K562 (cell line): Measurements from ENCODE around the gene CRABP1. TPM values are rescaled to one million over a fixed set of nuclear protein-coding genes. Genes with fewer than 3 reads are reported as not detected.

Source experiments
- ATAC-seq: fragments of 200-7000 bp; cut with Tn5 transposase; 3 replicates; pipeline ENCODE4 v1.9.1; 2020; ENCODE audit warnings: moderate library complexity
- BruUV-seq: library from RNA; stranded (reverse); fragments of 400-500 nt; replicated peaks from 2 replicates; lab custom pipeline; 2021; lab: Mats Ljungman, UMichigan
- CTCF ChIA-PET: fragments of 300-600 bp; formaldehyde crosslinking; extraction: SDS; loops from one replicate; lab custom pipeline; 2021; ENCODE audit warnings: low intra/inter-chr PET ratio; lab: Yijun Ruan, JAX
- POLR2A ChIA-PET: fragments of 300-600, 350-650 bp; sonication (Branson Sonifier 250); formaldehyde crosslinking; extraction: SDS; loops from one replicate; lab custom pipeline; 2021; ENCODE audit warnings: antibody characterized with exemption, inconsistent platforms; lab: Yijun Ruan, JAX
- DNase-seq, 4 experiments: peaks; one replicate each; pipeline versions ENCODE4 v3.0.0 to v3.0.0-alpha.2; 2011 to 2018; ENCODE audit warnings: low spot score in 3 of 4, mixed read lengths in 3 of 4; ENCODE audit errors: extremely low read depth in 1 of 4
- FAIRE-seq: peaks from 2 replicates; lab custom pipeline; 2011; peaks lifted over from hg19 to GRCh38; lab: Jason Lieb, UNC
- H2AFZ ChIP-seq: 2 replicates; pipeline ENCODE4 v1.6.0; 2011; ENCODE audit warnings: low read depth, low read length, control low read depth, inconsistent platforms
- H3K27ac ChIP-seq: fragments of 200-600 bp; 3 replicates; pipeline ENCODE4 v1.8.0; 2011; ENCODE audit warnings: low read depth, mild to moderate bottlenecking, control low read depth, inconsistent platforms, low read length, moderate library complexity, mixed read lengths; ENCODE audit errors: extremely low read depth
- H3K27me3 ChIP-seq, 2 experiments: fragments of 300-600 bp in 1 of 2; 2 replicates in 1 of 2; 3 replicates in 1 of 2; pipeline versions ENCODE4 v1.6.0 to v1.8.0; 2011; ENCODE audit warnings: inconsistent platforms in 2 of 2, low read length in 2 of 2, mild to moderate bottlenecking in 1 of 2, mixed read lengths in 1 of 2, moderate library complexity in 1 of 2; ENCODE audit not compliant: control insufficient read depth in 2 of 2, insufficient read depth in 2 of 2
- H3K36me3 ChIP-seq: fragments of 300-600 bp; 3 replicates; pipeline ENCODE4 v1.8.0; 2011; ENCODE audit warnings: mild to moderate bottlenecking, low read length, inconsistent platforms; ENCODE audit not compliant: control insufficient read depth, insufficient read depth
- H3K4me1 ChIP-seq, 2 experiments: fragments of 200-600 bp in 1 of 2; replicated peaks in 1 of 2; 2 replicates in 1 of 2; 3 replicates in 1 of 2; pipeline versions ENCODE4 v1.5.1 to v1.8.0; 2011; ENCODE audit warnings: inconsistent platforms in 2 of 2, low read length in 2 of 2, mild to moderate bottlenecking in 1 of 2, mixed read lengths in 1 of 2, moderate library complexity in 1 of 2; ENCODE audit not compliant: control insufficient read depth in 2 of 2, insufficient read depth in 2 of 2
- H3K4me2 ChIP-seq: 2 replicates; pipeline ENCODE4 v1.6.1; 2011; ENCODE audit warnings: low read length, control low read depth, inconsistent platforms, mixed read lengths; ENCODE audit not compliant: insufficient read depth
- H3K4me3 ChIP-seq: fragments of 200-600 bp; sonication (generic), shearing (Covaris generic); 2 replicates; pipeline ENCODE4 v1.5.1; 2016; ENCODE audit warnings: control low read depth, inconsistent platforms
- H3K79me2 ChIP-seq: fragments of 200-600 bp; 3 replicates; pipeline ENCODE4 v1.8.0; 2011; ENCODE audit warnings: low read length, inconsistent platforms; ENCODE audit not compliant: control insufficient read depth, insufficient read depth
- H3K9ac ChIP-seq, 2 experiments: 2 replicates each; pipeline versions ENCODE4 v1.6.0 to v1.6.1; 2011; ENCODE audit warnings: low read depth in 2 of 2, low read length in 2 of 2, control low read depth in 1 of 2, inconsistent platforms in 1 of 2, mild to moderate bottlenecking in 1 of 2, mixed read lengths in 1 of 2; ENCODE audit not compliant: insufficient read depth in 1 of 2
- H3K9me1 ChIP-seq: one replicate; pipeline ENCODE4 v1.6.0; 2011; ENCODE audit warnings: inconsistent platforms, mild to moderate bottlenecking, low read length, moderate library complexity; ENCODE audit not compliant: control insufficient read depth, insufficient read depth
- H3K9me3 ChIP-seq: replicated peaks from 2 replicates; pipeline ENCODE4 v1.5.1; 2011; ENCODE audit warnings: low read depth, low read length, inconsistent platforms; ENCODE audit not compliant: control insufficient read depth, insufficient read depth
- H4K20me1 ChIP-seq: replicated peaks from 2 replicates; pipeline ENCODE4 v1.6.1; 2011; ENCODE audit warnings: low read length, inconsistent platforms, mixed read lengths; ENCODE audit not compliant: control insufficient read depth, insufficient read depth
- FOSL1 ChIP-seq: fragments of 200-800 bp; sonication (Bioruptor generic); conservative IDR thresholded peaks from 2 replicates; pipeline ENCODE4 v1.6.1; 2016; ENCODE audit warnings: missing genetic modification characterization, missing compliant biosample characterization
- GABPA ChIP-seq: fragments of 200-800 bp; sonication (Bioruptor generic); conservative IDR thresholded peaks from 2 replicates; pipeline ENCODE4 v1.6.1; 2016; ENCODE audit warnings: low read depth, missing genetic modification characterization, missing compliant biosample characterization
- HINFP ChIP-seq: fragments of 450-650 bp; conservative IDR thresholded peaks from 2 replicates; pipeline ENCODE4 v1.6.1; 2016; ENCODE audit warnings: missing genetic modification characterization, low read depth, mild to moderate bottlenecking, control low read depth, missing compliant biosample characterization
- HNRNPH1 ChIP-seq: fragments of 200-400 bp; formaldehyde crosslinking; optimal IDR thresholded peaks from 2 replicates; pipeline ENCODE3; 2017; ENCODE audit warnings: low read depth, mild to moderate bottlenecking, low read length, moderate library complexity
- HNRNPK ChIP-seq: fragments of 200-400 bp; formaldehyde crosslinking; IDR thresholded peaks from one replicate; pipeline ENCODE4 v1.6.1; 2018; ENCODE audit warnings: mild to moderate bottlenecking, low read depth, low read length; ENCODE audit not compliant: poor library complexity, severe bottlenecking
- SP1 ChIP-seq: sonication (generic); formaldehyde crosslinking; IDR thresholded peaks from 2 replicates; pipeline ENCODE4 v1.8.1; 2022; ENCODE audit warnings: mild to moderate bottlenecking, missing genetic modification reagents
- TCF7L2 ChIP-seq: fragments of 150-350 bp; IDR thresholded peaks from 2 replicates; pipeline ENCODE4 v1.6.1; 2016; ENCODE audit warnings: low read depth, mild to moderate bottlenecking, low read length, moderate library complexity
- USF1 ChIP-seq: sonication (generic); formaldehyde crosslinking; IDR thresholded peaks from 2 replicates; pipeline ENCODE4 v1.9.0; 2022; ENCODE audit warnings: mild to moderate bottlenecking, missing genetic modification reagents
- ZNF764 ChIP-seq: fragments of 250-450 bp; sonication (Bioruptor Pico); IDR thresholded peaks from 2 replicates; pipeline ENCODE4 v1.4.0; 2020; ENCODE audit warnings: low read depth, mild to moderate bottlenecking, moderate library complexity
- ZNF778 ChIP-seq: fragments of 450-650 bp; formaldehyde crosslinking; IDR thresholded peaks from 2 replicates; pipeline ENCODE4 v1.4.0; 2020; ENCODE audit warnings: mild to moderate bottlenecking, moderate library complexity
- WGBS: fragments of 100-300 bp; shearing (Covaris generic); methylation state at CpG from one replicate; pipeline ENCODE4 v1.1.6; 2016; ENCODE audit warnings: low coverage, mixed read lengths; ENCODE audit not compliant: insufficient coverage; ENCODE audit errors: missing lambda C conversion rate; 5-methylcytosine and 5-hydroxymethylcytosine counted together
- in situ Hi-C: fragments of 300-500 bp; cut with MboI; formaldehyde crosslinking; loops from 4 replicates; pipeline ENCODE4 v1.15.0; 2018; ENCODE audit warnings: inconsistent platforms, mixed read lengths
- intact Hi-C: fragments of 100-400 bp; cut with micrococcal nuclease; formaldehyde crosslinking; loops from 2 replicates; pipeline ENCODE4 v1.14.2; 2022
- polyA plus RNA-seq, 8 experiments: library from polyadenylated mRNA; depleted of rRNA in 4 of 8; stranded (reverse) in 5 of 8; unstranded in 3 of 8; fragments of >200 nt; fragmentation: Nextera tagmentation in 2 of 8; fragmentation: Illumina TruSeq in 1 of 8; extraction: Ambion mirVana in 2 of 8; extraction: Trizol in 1 of 8; gene quantifications; 2 replicates each; pipeline versions ENCODE4 v1.2.1 to v1.2.3, GENCODE V29; 2011 to 2014; ENCODE audit warnings: inconsistent platforms in 1 of 8, missing spikeins in 1 of 8
- total RNA-seq, 7 experiments: library from RNA; depleted of rRNA in 6 of 7; stranded (reverse); fragments of >200 nt in 6 of 7; fragmentation: Illumina TruSeq in 2 of 7; extraction: Trizol in 2 of 7; gene quantifications; 2 replicates each; pipeline versions ENCODE4 v1.2.1 to v1.2.3, GENCODE V29; 2011 to 2021; ENCODE audit warnings: low replicate concordance in 1 of 7
- TF ChIP-seq, protein P1 (sequence below): fragments of 450-650 bp; IDR thresholded peaks from one replicate; pipeline ENCODE4 v1.6.1; 2018; ENCODE audit warnings: mild to moderate bottlenecking, moderate library complexity; ENCODE audit not compliant: partially characterized antibody
- TF ChIP-seq, protein P2 (sequence below), 2 experiments: fragments of 450-650 bp in 1 of 2; sonication (generic) in 1 of 2; formaldehyde crosslinking in 1 of 2; IDR thresholded peaks in 1 of 2; conservative IDR thresholded peaks in 1 of 2; 2 replicates each; pipeline versions ENCODE4 v1.6.1 to v1.8.1; 2016 to 2023; ENCODE audit warnings: mild to moderate bottlenecking in 2 of 2, moderate library complexity in 2 of 2, inconsistent platforms in 1 of 2, missing genetic modification reagents in 1 of 2

CRABP1 gene
- total and polyA plus RNA-seq, 9 of the 15 experiments (the other 6 are each of a cell fraction or from before 2014, with no cell fraction given), result 0.60 TPM; not detected in 8

DNA sequence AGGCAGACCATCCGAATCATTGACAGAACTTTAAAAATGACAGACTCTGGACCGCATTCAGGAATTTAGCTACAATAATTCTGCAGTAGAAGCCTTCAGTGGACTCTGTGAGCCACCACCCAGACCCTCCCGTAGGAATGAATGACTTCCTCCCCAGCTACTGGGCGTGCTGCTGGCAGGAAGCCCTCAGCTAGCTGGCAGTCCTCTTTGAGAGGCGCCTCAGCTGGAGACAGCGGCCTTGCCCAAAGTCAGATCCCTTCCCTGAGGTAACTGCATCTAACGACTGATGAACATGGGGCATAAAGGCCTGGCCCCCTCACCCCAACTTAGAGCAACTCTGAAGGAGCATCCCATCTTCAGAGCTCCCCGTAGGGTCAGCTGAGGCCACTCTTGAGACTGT is 25.8 kb downstream of the CRABP1 start:
- Histone ChIP-seq H3K27ac (no peak overlapping the region), H3K9me1 (no peaks in the 10 kb centered on the region), H3K27me3 (peaks cover 32 to 68% of the 10 kb centered on the region in 2 experiments), H3K4me1 (0 out of 5 replicates have a peak, but pooled peaks cover 0 to 4% of the 10 kb centered on the region in 2 experiments), H2AFZ (no peak overlapping the region), H3K4me2 (no peak overlapping the region), H3K9ac (peak overlapping the region in 1 of 2 experiments; percentile 14; a peak in 1 of 4 replicates), H3K4me3 (no peak overlapping the region), H3K9me3 (no peaks in the 10 kb centered on the region), H3K36me3 (no peaks in the 10 kb centered on the region), H4K20me1 (no peaks in the 10 kb centered on the region), H3K79me2 (no peaks in the 10 kb centered on the region)
- no peak for ATAC-seq
- in situ Hi-C loops, result no loop called here
- TF ChIP-seq USF1 (CRISPR knock-in tag), result no peak
- no peak for TF ChIP-seq FOSL1 (tag)
- TF ChIP-seq, protein P1, sequence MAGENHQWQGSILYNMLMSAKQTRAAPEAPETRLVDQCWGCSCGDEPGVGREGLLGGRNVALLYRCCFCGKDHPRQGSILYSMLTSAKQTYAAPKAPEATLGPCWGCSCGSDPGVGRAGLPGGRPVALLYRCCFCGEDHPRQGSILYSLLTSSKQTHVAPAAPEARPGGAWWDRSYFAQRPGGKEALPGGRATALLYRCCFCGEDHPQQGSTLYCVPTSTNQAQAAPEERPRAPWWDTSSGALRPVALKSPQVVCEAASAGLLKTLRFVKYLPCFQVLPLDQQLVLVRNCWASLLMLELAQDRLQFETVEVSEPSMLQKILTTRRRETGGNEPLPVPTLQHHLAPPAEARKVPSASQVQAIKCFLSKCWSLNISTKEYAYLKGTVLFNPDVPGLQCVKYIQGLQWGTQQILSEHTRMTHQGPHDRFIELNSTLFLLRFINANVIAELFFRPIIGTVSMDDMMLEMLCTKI, result no peak
- TF ChIP-seq ZNF778 (CRISPR knock-in tag), result no peak
- no peak for TF ChIP-seq ZNF764 (CRISPR knock-in tag)
- TF ChIP-seq, protein P2, sequence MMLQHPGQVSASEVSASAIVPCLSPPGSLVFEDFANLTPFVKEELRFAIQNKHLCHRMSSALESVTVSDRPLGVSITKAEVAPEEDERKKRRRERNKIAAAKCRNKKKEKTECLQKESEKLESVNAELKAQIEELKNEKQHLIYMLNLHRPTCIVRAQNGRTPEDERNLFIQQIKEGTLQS (IDR thresholded peaks at IDR 0.05), result no peak
- TF ChIP-seq, protein P2 (CRISPR knock-in tag; conservative IDR thresholded peaks at IDR 0.05), result no peak
- TF ChIP-seq HNRNPK, result no peak
- no peak for TF ChIP-seq GABPA
- no peak for TF ChIP-seq TCF7L2
- TF ChIP-seq HNRNPH1, result no peak
- no peak for TF ChIP-seq HINFP (tag)
- TF ChIP-seq SP1, result no peak
- 5% methylated on average over 8 of the region's 8 CpGs for WGBS
- intact Hi-C loops, result no loop called here
- DNase-seq, result no peak
- no peak for FAIRE-seq
- CTCF ChIA-PET, result no interaction called here
- POLR2A ChIA-PET, result no interaction called here
- BruUV-seq, result no TSS peak
